ENCODE data around the gene ATG12. TPM values are rescaled to one million over a fixed set of nuclear protein-coding genes. Genes with fewer than 3 reads are reported as not detected.
A peak's percentile ranks its signal among the peaks of the same experiment; 100 is the strongest.

The ATG12 gene
- total RNA-seq, 1 experiment from 2014 or later: 18.9 TPM

DNA sequence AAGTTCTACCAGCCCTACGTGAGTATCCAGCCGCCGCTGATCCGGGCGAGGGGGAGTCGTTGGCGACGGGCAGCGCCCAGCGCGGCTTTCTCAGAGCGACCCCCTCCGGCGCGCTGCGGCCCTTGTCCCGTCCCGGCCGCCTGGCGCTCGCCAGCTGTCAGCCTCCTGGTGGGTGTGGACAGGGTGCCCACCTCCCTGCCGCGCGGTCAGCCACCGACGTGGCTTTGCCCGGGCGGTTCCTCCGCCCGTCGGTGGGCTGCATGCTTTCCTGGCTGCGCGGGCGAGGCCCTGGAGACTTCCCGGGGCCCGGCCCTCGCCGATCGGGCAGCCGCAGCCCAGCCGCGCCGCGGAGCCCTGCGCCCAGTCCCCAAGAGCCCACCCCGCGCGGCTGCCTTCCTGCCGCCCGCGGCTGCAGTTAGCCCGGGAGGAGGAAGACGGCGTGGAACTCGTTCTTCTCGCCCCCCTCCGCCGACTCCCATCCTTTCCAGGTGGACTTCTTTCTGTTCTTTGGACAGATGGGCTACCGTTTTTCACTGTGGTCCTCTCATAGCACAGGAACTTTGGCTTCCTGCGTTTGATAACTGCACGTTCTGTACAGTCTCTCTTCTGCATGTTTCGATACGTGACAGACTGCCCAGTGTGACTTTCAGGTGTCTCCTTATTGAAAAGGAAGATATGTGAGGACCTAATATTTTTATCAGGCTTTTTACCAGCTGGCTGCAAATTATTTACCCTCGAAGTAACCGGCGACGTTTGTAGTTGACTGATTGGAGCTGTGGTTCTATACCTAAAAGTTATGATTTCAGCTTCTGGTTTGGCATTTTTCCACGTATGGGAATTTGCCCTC, 947 bp upstream of the ATG12 start:
- Histone ChIP-seq H3F3A (ENCODE audit: low read length, unreplicated experiment) (no peaks in the 10 kb centered on the region), H3K4me2 (ENCODE audit: low read length) (peak overlapping the region; percentile 86), H3K9ac (ENCODE audit: low read length) (peak overlapping the region; percentile 81), H3K36me3 (ENCODE audit: low read depth, low read length) (peaks cover 4% of the 10 kb centered on the region; the same call in 1 of the 2 replicates), H3K27me3 (ENCODE audit: low read length) (no peaks in the 10 kb centered on the region), H3K4me3 (ENCODE audit: low read length) (peak overlapping the region; percentile 72), H3K4me1 (ENCODE audit: insufficient read depth, low read length) (peaks cover 26% of the 10 kb centered on the region), H3K79me2 (ENCODE audit: low read length) (peaks cover 85% of the 10 kb centered on the region), H2AFZ (ENCODE audit: low read length) (peak overlapping the region; percentile 89), H3K9me2 (replicated peaks; ENCODE audit: low read length) (no peaks in the 10 kb centered on the region), H4K20me1 (ENCODE audit: low read length) (peaks cover 31% of the 10 kb centered on the region), H3K27ac (ENCODE audit: low read length) (peak overlapping the region; percentile 77; the same call in 1 of the 2 replicates), H3K9me3 (ENCODE audit: low read length) (no peaks in the 10 kb centered on the region)
- TF ChIP-seq EZH2phosphoT487 (IDR thresholded peaks at IDR 0.05; ENCODE audit: borderline replicate concordance, low read length) (no peak), EZH2 (IDR thresholded peaks at IDR 0.05; ENCODE audit: low read length, unreplicated experiment) (no peak), CTCF (conservative IDR thresholded peaks at IDR 0.05; ENCODE audit: low read depth, low read length) (no peak)
- POLR2A ChIA-PET (ENCODE audit: unreplicated experiment): no interaction called here
- BruUV-seq (replicated peaks): no TSS peak
- DNase-seq (peak; percentile 54), ATAC-seq (peak; percentile 65)
- intact Hi-C loops (cut with micrococcal nuclease): loop anchor here (2.0 kb wide), 2 partner anchors 16 to 190 kb away; partner anchors contain the start of gene ARL14EPL
- CTCF ChIA-PET: no interaction called here

- H3K27ac ChIP-seq (ENCODE audit: low read length): peak overlapping the region; percentile 77
- H3K9ac ChIP-seq (ENCODE audit: low read length): peak overlapping the region; percentile 81
- peak overlapping the region; percentile 72 for H3K4me3 ChIP-seq (ENCODE audit: low read length)
- peak overlapping the region; percentile 89 for H2AFZ ChIP-seq (ENCODE audit: low read length)
- peaks cover 31% of the 10 kb centered on the region for H4K20me1 ChIP-seq (ENCODE audit: low read length)
- ATAC-seq: no peak
- H3K9me2 ChIP-seq (replicated peaks; ENCODE audit: low read length): no peaks in the 10 kb centered on the region
- ChIA-PET CTCF (no interaction called here), POLR2A (ENCODE audit: unreplicated experiment) (no interaction called here)
- H3K4me1 ChIP-seq (ENCODE audit: insufficient read depth, low read length): peaks cover 26% of the 10 kb centered on the region
- BruUV-seq (replicated peaks): no TSS peak
- H3K4me2 ChIP-seq (ENCODE audit: low read length): peak overlapping the region; percentile 86
- intact Hi-C loops (cut with micrococcal nuclease): loop anchor here (1.0 to 2.0 kb wide), 2 partner anchors 10 to 228 kb away; no protein-coding TSS in a partner anchor
- no peaks in the 10 kb centered on the region for H3K27me3 ChIP-seq (ENCODE audit: low read length)
- no peak for DNase-seq
- peaks cover 79% of the 10 kb centered on the region for H3K79me2 ChIP-seq (ENCODE audit: low read length)
- peaks cover 18% of the 10 kb centered on the region for H3K36me3 ChIP-seq (ENCODE audit: low read depth, low read length)
- no peaks in the 10 kb centered on the region for H3K9me3 ChIP-seq (ENCODE audit: low read length)
- H3F3A ChIP-seq (ENCODE audit: low read length, unreplicated experiment): no peaks in the 10 kb centered on the region
- TF ChIP-seq CTCF (conservative IDR thresholded peaks at IDR 0.05; ENCODE audit: low read depth, low read length): no peak
- no peak for TF ChIP-seq EZH2 (IDR thresholded peaks at IDR 0.05; ENCODE audit: low read length, unreplicated experiment)
- no peak for TF ChIP-seq EZH2phosphoT487 (IDR thresholded peaks at IDR 0.05; ENCODE audit: borderline replicate concordance, low read length)
Measured at GRCh38 chr5:115840873-115841272, 492 bp downstream of the ATG12 start.

Data from PC-3 (cell line).